DOHH2 (cell line): ENCODE data around the gene ZNF232.
"Not testable (repeated sequence)": the region's sequence is repeated elsewhere in the genome, so short reads cannot be mapped to it uniquely, and the experiment has no call there.

Source experiments
- CTCF ChIP-seq: fragments of 200-600 bp; sonication (generic); IDR thresholded peaks from one replicate; pipeline ENCODE4 v1.5.1; 2014; ENCODE audit warnings: antibody characterized with exemption, mild to moderate bottlenecking, low read depth, low read length; ENCODE audit not compliant: poor library complexity, severe bottlenecking
- EZH2phosphoT487 ChIP-seq: fragments of 200-600 bp; sonication (generic); IDR thresholded peaks from 2 replicates; pipeline ENCODE4 v1.6.1; 2017; ENCODE audit warnings: borderline replicate concordance, mild to moderate bottlenecking, antibody characterized with exemption, low read length, moderate library complexity, mixed read lengths

GRCh38 chr17:5146122-5146521, 34.4 kb upstream of the ZNF232 start:
- not testable (repeated sequence) for TF ChIP-seq CTCF, EZH2phosphoT487
